K562 treated with DMSO at 1 percent for 4 hours (cell line): ENCODE measurements around the gene CHRNB1. TPM values are rescaled to one million over a fixed set of nuclear protein-coding genes. Genes with fewer than 3 reads are reported as not detected.

Experiments used
- total RNA-seq: library from RNA; unstranded; fragments of 300-600 nt; gene quantifications from 2 replicates; pipeline ENCODE4 v1.2.3, GENCODE V29; 2022; ENCODE audit not compliant: insufficient read depth

Gene CHRNB1, protein sequence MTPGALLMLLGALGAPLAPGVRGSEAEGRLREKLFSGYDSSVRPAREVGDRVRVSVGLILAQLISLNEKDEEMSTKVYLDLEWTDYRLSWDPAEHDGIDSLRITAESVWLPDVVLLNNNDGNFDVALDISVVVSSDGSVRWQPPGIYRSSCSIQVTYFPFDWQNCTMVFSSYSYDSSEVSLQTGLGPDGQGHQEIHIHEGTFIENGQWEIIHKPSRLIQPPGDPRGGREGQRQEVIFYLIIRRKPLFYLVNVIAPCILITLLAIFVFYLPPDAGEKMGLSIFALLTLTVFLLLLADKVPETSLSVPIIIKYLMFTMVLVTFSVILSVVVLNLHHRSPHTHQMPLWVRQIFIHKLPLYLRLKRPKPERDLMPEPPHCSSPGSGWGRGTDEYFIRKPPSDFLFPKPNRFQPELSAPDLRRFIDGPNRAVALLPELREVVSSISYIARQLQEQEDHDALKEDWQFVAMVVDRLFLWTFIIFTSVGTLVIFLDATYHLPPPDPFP
- 8.1 and 9.3 TPM in 2 replicates for total RNA-seq

DNA sequence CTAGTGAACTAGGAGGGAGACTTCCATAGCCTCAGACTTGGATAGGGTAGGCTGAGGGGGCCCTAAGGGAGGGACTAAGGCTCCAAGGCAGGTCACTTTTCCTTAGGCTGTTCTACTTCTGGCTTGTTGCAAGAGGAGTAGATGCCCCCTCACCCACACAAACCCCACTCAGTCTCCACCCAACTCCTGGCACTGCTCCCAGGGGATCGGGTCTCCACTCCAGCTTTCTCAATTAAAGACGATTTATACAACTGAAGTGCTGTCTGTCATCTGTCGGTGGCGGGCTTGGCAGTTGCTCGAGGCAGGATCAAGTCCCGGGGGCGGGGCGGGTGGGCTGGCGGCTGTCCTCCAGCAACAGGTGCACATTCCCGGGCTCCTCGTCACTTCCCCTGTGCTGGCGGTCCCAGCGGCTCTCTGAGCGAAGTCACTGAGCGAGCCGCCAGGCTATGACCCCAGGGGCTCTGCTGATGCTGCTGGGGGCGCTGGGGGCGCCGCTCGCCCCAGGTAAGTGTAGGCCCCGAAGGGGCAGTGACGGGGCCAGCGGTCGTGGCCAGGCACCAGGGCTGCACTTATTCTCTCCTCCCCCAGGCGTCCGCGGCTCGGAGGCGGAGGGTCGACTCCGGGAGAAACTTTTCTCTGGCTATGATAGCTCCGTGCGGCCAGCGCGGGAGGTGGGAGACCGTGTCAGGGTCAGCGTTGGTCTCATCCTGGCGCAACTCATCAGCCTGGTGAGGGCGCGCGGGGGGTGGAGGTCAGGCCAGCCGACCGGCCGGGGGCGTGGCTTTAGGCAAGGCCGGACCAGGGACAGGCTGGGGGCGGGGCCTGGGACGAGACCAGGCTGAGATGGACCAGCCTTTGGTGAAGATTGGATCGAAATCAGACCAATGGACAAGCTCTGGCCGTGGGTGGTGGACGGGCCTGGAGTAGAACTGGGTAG, at the start of gene CHRNB1:
TSS of gene CHRNB1 (plus strand) at position 380 of the 937 bp plus-strand sequence. CDS start at position 447, 67 bp downstream.

DNA sequence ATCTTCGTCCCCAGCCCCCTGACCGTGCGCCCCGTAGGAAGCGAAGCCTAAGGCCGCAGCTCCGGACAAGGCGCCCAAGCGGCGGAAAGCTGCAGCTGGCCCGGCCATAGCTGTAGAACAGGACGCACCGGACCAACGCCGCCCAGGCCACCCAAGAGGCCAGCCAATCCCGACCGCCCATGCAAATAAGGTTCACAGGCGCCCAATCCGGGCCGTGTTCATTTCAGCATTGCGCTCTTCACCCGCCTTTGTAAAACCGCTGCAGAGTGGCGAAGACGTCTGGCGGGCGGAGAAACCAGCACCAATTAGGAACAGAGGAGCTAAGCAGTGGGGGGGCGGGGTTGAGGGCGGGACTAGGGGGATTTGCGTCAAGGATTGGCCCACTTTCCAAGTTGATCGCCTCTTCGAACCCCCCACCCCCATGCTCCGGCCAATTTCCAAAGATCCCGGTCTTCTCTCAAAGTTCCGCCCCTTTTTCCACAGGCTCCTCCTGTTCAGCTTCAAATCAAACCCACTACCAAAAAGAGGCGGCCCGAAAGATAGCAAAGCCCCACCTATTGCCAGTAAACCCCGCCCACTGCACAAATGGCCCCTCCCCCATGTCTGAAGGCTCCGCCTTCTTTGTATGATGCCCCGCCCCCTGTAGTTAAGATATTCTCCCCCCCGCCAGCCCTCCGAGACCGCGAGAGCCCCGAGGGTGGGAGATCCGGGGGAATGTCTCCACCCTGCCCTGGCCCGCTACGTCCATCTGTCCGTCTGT, 40.7 kb upstream of the CHRNB1 start, which contains the start of gene TMEM256:
TSS of gene TMEM256 (minus strand) at position 121 of the 760 bp plus-strand sequence. CDS start at position 108, 13 bp downstream.

DNA sequence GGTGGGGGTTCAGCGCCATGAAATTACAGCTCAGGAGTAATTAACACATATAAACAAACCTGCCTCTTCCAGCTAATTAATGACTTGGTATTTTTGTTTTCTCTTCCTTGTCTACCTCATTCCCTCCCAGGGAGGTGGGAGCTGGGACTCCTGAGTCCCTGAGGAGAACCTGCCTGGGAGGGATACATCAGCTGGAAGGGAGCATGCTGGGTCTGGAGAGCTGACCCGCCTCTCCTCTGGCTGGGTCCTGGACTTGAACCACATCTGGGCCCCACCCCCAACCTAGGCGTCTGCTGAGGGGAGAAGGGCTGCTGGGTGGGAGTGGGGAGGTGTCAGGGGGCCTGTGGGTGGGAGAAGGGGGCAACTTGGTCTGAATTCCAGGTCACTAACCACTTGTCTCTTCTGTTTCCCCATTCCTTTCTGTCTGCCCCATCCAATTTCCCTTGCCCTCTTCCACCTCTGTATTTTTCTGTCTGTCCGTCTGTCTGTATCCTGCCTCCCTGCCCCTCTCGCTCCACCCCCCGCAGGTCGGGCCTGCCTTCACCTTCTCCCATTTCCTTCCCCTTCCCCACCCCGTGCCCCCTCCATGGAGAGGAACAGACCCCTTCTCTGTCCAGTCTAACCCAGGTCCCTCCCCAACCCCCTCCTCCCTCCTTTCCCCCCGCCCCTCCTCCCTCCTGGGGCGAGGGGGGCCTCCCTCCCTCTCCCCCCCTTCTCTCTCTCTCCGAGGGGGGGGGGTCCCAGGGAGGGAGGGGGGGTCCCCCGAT, 37.2 kb upstream of the CHRNB1 start, which contains the start of gene NLGN2:
TSS of gene NLGN2 (plus strand) at position 361 of the 767 bp plus-strand sequence. CDS start 411 bp downstream, outside the sequence.

DNA sequence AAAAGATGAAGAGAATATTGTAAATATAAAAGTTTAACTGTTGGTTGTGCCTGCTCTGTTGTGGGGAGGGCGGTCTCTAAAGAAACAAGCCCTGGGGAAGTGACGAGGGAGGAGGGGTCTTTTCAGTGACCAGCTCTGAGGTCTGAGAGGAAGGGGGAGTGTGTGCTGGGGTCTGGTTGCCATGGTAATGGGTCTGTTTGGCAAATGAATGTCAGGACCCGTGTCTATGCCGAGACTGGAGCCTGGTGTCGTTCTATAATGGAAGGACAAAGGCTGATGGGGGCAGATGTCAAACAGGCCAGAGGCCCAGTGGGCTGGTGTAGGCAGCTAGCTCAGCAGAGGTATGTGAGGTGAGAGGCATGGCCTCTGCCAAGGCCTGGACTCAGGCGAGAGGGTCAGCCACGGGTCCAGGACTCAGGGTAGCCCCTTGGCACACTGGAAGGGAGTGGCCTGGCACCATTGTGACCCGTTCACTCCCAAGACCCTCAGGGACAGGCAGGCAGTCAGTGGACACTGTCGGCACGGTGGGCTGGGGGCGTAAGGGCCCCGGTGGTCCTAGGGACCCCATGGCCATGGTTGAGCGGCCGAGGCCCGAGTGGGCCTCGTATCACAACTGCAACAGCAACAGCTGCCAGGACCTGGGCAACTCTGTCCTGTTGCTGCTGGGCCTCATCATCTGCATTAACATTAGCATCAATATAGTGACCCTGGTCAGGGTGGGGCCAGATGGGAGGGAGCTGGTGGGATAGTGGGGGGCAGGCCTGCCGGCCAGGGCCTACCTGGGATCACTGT, 24.8 kb upstream of the CHRNB1 start, which contains the start of gene SPEM1:
TSS of gene SPEM1 (plus strand) at position 506 of the 792 bp plus-strand sequence. CDS start at position 567, 61 bp downstream.

DNA sequence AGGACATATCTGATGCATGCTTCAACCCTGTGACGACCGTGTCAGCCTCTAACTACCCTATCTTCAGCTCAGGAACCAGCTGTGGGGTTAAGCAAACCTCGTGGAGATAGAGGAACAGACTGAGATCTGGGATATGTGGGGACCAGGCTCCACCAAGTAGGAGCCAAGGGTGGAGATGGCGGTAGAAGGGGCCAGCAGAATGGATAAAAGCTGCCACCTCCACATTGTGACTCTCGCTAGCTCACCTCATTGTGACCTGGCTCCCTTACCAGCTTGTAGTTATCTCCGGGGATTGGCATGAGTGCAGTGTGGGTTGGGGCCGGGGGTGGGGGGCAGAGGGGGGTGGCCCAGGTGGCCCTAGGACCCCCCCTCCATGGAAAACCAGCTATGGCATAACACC, 19.5 kb upstream of the CHRNB1 start, which contains the start of gene SPEM2:
TSS of gene SPEM2 (plus strand) at position 301 of the 400 bp plus-strand sequence. CDS start at position 374, 73 bp downstream.

DNA sequence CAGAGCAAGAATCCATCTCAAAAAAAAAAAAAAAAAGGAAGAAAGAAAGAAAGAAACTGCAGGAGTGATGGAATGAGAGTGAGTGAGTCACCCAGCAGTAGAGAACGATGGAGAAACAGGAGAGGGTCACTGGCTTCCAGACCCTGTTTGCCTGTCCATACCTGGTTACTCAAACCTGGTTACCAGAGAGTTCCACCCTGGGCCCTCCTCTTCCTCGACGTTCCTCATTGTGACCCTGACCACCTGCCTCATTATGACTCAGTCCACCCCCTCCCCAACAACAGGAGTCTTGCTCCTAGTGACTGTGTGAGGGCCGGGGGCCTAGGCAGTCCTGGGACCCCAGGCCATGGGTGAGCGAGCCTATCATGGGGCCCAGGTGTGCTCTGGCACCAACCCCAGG, 16.3 kb upstream of the CHRNB1 start, which contains the start of gene SPEM3:
TSS of gene SPEM3 (plus strand) at position 301 of the 400 bp plus-strand sequence. CDS start at position 347, 46 bp downstream.

DNA sequence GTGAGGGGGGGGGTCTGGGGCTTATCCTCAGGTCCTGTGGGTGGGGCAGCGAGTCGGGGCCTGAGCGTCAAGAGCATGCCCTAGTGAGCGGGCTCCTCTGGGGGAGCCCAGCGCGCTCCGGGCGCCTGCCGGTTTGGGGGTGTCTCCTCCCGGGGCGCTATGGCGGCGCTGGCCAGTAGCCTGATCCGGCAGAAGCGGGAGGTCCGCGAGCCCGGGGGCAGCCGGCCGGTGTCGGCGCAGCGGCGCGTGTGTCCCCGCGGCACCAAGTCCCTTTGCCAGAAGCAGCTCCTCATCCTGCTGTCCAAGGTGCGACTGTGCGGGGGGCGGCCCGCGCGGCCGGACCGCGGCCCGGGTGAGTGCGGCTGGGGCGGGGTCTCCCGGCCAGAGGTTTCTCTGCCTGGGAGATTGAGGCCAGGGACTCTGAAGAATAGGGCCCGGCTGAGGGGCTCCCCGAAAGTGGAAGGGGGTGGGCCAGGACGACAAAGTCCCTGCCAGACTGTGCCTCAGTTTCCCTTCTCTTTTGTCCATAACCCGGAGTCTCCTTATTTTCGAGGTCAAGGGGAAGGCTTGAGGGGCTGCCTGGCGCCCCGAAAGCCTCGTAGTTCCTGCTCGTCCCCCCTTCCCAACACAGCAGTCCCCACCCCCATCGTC, 5.3 kb upstream of the CHRNB1 start, which contains the start of gene FGF11:
TSS of gene FGF11 (plus strand) at position 51 of the 651 bp plus-strand sequence. CDS start at position 160, 109 bp downstream.

DNA sequence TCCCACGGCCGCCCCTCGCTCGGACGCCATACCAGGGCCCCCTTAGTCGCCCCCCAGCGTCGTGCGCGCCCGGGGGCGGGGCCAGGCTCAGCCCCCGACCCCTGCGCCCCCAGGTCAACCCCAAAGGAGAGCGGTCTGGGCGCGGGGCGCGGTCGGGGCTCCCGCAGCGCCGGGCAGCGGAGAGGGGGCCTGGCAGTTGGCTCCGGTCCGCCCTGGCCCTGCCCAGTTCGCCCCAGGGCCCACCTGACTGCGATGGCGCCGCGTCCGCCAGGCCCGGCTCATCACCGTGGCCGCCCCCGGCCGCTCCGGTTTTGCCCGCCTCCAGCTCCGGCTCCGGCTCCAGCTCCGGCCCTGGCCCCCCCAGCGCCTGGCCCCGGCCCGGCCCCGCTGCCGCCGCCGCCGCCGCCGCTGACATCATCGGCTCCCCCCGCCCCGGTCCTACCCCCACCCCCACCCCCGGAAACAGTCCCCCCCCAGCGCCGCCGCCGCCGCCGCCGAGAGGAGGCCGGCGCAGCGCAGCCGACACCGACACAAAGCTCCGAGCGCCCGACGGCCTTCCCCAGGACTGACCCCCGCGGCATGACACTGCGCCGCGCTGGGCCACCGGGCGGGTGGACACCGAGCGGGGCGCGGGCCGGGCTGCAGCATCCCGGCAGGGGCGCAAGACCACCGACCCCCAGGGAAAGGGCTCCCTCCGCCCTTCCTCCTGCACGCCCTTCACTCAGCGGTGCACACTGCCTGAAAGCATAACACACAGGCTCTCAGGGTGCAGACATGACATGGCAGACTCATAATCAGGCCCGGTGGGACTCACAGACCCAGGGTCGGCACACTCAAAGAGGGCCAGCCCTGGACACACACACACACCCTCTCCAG, 34.6 kb downstream of the CHRNB1 start, which contains the start of gene ZBTB4:
TSS of gene ZBTB4 (minus strand) at position 419 of the 876 bp plus-strand sequence. CDS start 12,830 bp downstream, outside the sequence.

DNA sequence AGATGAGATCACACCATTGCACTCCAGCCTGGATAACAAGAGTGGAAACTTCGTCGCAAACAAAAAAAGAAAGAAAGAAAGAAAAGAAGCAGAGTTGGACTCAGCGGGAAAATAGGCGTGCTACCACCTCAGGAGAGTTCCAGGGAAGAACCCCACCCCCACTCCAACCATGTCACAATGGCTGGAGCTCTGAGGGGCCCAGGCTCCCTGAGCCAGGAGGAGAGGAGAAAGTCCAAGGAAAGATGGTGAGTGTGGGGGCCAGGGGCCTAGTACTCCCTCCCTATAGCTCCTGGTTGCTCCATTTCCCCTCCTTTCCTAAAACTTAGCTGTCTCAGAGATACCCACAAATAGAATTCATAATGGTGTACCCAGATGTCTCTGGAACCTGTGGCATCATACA, 36.4 kb downstream of the CHRNB1 start, which contains the start of gene SLC35G6:
TSS of gene SLC35G6 (plus strand) at position 172 of the 400 bp plus-strand sequence. CDS start at position 243, 71 bp downstream.

DNA sequence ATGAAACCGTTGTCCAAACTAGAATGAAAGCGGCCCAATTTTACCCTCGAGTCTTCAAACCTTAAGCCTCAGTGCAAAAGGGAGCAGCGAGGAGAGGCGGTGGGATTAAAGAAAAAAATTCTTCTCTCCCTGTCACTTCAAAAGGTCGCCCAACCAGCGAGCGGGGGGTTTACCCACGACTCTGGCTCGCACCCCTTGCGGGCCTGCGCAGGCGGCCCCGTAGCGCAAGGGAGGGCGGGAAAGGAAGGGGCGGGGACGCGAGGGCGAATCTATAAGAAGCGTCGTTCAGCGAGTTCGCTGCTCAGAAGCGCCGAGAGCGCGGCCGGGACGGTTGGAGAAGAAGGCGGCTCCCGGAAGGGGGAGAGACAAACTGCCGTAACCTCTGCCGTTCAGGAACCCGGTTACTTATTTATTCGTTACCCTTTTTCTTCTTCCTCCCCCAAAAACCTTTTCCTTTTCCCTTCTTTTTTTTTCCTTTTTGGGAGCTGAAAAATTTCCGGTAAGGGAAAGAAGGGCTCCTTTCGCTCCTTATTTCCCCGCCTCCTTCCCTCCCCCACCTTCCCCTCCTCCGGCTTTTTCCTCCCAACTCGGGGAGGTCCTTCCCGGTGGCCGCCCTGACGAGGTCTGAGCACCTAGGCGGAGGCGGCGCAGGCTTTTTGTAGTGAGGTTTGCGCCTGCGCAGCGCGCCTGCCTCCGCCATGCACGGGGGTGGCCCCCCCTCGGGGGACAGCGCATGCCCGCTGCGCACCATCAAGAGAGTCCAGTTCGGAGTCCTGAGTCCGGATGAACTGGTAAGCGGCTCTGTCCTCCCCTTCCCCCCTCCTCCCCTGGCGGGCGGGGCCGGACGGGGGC, 39.4 kb downstream of the CHRNB1 start, which contains the start of gene POLR2A:
TSS of gene POLR2A (plus strand) at position 300 of the 852 bp plus-strand sequence.

Other genes starting within 250 kb of the CHRNB1 start
- gene DLG4, start 225.2 kb upstream of the CHRNB1 start, total RNA-seq: 5.6 and 7.8 TPM in 2 replicates
- gene ACADVL, start 225.1 kb upstream of the CHRNB1 start, total RNA-seq: 284 and 290 TPM in 2 replicates
- 46.3 and 47.3 TPM in 2 replicates for gene DVL2, start 210.5 kb upstream of the CHRNB1 start, total RNA-seq
- 11.3 and 15.0 TPM in 2 replicates for gene PHF23, start 205.6 kb upstream of the CHRNB1 start, total RNA-seq
- gene GABARAP, start 202.6 kb upstream of the CHRNB1 start, total RNA-seq: 256 and 265 TPM in 2 replicates
- 77.2 and 80.6 TPM in 2 replicates for gene CTDNEP1, start 193.3 kb upstream of the CHRNB1 start, total RNA-seq
- 46.9 and 57.4 TPM in 2 replicates for gene ELP5, start 192.8 kb upstream of the CHRNB1 start, total RNA-seq
- 20.0 and 29.2 TPM in 2 replicates for gene CLDN7, start 182.6 kb upstream of the CHRNB1 start, total RNA-seq
- 0.82 TPM in 1 of 2 replicates, not detected in the other for gene SLC2A4, start 163.3 kb upstream of the CHRNB1 start, total RNA-seq
- gene YBX2, start 150.4 kb upstream of the CHRNB1 start, total RNA-seq: not detected in 2 replicates
- gene EIF5A, start 137.4 kb upstream of the CHRNB1 start, total RNA-seq: 354 and 384 TPM in 2 replicates
- gene GPS2, start 129.7 kb upstream of the CHRNB1 start, total RNA-seq: 45.5 and 46.9 TPM in 2 replicates
- 8.2 and 13.1 TPM in 2 replicates for gene NEURL4, start 115.7 kb upstream of the CHRNB1 start, total RNA-seq
- 4.5 and 5.4 TPM in 2 replicates for gene ACAP1, start 108.5 kb upstream of the CHRNB1 start, total RNA-seq
- gene KCTD11, start 92.9 kb upstream of the CHRNB1 start, total RNA-seq: 3.2 and 4.3 TPM in 2 replicates
- not detected in 2 replicates for gene TMEM95, start 89.9 kb upstream of the CHRNB1 start, total RNA-seq
- 7.3 and 8.2 TPM in 2 replicates for gene TNK1, start 64.0 kb upstream of the CHRNB1 start, total RNA-seq
- gene PLSCR3, start 50.5 kb upstream of the CHRNB1 start, total RNA-seq: 7.7 and 10.7 TPM in 2 replicates
- gene TMEM256, start 41.0 kb upstream of the CHRNB1 start, total RNA-seq: 43.4 and 70.5 TPM in 2 replicates
- gene NLGN2, start 37.2 kb upstream of the CHRNB1 start, total RNA-seq: 7.1 and 11.9 TPM in 2 replicates
- not detected in 2 replicates for gene SPEM1, start 24.7 kb upstream of the CHRNB1 start, total RNA-seq
- not detected in 2 replicates for gene SPEM2, start 19.4 kb upstream of the CHRNB1 start, total RNA-seq
- gene SPEM3, start 16.2 kb upstream of the CHRNB1 start, total RNA-seq: not detected in 2 replicates
- 6.8 and 6.9 TPM in 2 replicates for gene TMEM102, start 9.6 kb upstream of the CHRNB1 start, total RNA-seq
- 5.7 and 9.0 TPM in 2 replicates for gene FGF11, start 5.5 kb upstream of the CHRNB1 start, total RNA-seq
- gene ZBTB4, start 34.6 kb downstream of the CHRNB1 start, total RNA-seq: 3.2 TPM in 2 replicates
- gene SLC35G6, start 36.4 kb downstream of the CHRNB1 start, total RNA-seq: not detected in 2 replicates
- gene POLR2A, start 39.3 kb downstream of the CHRNB1 start, total RNA-seq: 59.8 and 69.8 TPM in 2 replicates
- 1.7 and 2.1 TPM in 2 replicates for gene TNFSF12, start 104.0 kb downstream of the CHRNB1 start, total RNA-seq
- gene TNFSF13, start 113.7 kb downstream of the CHRNB1 start, total RNA-seq: 1.0 and 1.9 TPM in 2 replicates
- gene SENP3, start 116.9 kb downstream of the CHRNB1 start, total RNA-seq: 36.6 and 40.6 TPM in 2 replicates
- gene CD68, start 134.6 kb downstream of the CHRNB1 start, total RNA-seq: 45.7 and 47.2 TPM in 2 replicates
- gene MPDU1, start 138.8 kb downstream of the CHRNB1 start, total RNA-seq: 82.7 and 83.4 TPM in 2 replicates
- 4.0 and 8.5 TPM in 2 replicates for gene SOX15, start 145.0 kb downstream of the CHRNB1 start, total RNA-seq
- gene FXR2, start 169.8 kb downstream of the CHRNB1 start, total RNA-seq: 40.7 and 49.2 TPM in 2 replicates
- gene SAT2, start 182.8 kb downstream of the CHRNB1 start, total RNA-seq: 29.5 and 43.0 TPM in 2 replicates
- gene SHBG, start 185.1 kb downstream of the CHRNB1 start, total RNA-seq: not detected in 2 replicates
- gene ATP1B2, start 205.9 kb downstream of the CHRNB1 start, total RNA-seq: 2.0 and 3.5 TPM in 2 replicates
- gene TP53, start 242.4 kb downstream of the CHRNB1 start, total RNA-seq: 5.5 and 5.8 TPM in 2 replicates
- 29.2 and 33.1 TPM in 2 replicates for gene WRAP53, start 243.4 kb downstream of the CHRNB1 start, total RNA-seq